ENCODE measurements around the gene VEPH1. TPM values are rescaled to one million over a fixed set of nuclear protein-coding genes. Genes with fewer than 3 reads are reported as not detected.

The VEPH1 gene
- total RNA-seq, 2 donors from 2014 or later: 11.8 to 17.1 TPM

DNA sequence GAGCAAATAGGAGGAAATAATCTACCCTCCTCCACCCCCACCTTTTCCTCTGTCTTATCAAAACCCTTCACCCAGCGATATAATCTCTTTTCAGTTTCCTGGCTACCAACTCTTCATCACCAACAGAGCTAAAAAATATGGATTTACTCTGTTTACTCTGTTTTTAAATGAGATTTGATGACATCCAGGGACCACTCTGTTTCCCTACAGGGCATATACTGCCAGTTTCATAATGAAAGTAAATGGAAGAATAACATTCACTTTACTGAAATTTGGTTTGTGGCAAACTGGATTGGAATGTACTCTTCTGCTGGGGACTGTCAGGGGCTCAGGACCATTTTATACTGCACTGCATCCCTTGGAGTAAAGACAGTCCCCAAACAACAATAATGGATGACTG lies 146.7 kb downstream of the VEPH1 start:
- no peaks in the 10 kb centered on the region for H3K36me3 Mint-ChIP-seq (ENCODE audit: low read depth)

DNA sequence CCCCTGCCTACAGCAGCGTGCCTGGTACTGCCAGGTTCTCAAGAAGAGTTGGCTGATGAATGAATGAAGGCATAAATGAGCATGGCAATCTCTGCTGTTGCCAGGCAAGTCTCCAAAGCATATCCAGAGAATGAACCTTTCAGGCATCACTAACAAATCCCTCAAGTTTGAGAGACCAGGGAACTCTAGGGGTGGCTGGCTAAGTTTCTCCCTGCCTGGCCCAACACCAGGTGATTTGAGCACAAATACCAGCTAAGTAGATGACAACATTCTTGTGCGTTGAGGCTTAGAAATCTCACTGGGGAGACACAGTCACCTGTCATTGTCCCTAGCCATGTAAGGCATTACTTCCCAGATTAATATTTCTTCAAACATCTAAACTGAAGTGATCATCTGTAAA lies 147.9 kb downstream of the VEPH1 start:
- no peaks in the 10 kb centered on the region for H3K36me3 Mint-ChIP-seq (ENCODE audit: low read depth)
- peaks cover 5% of the 10 kb centered on the region for H3K4me1 Mint-ChIP-seq
- no peak overlapping the region for H3K27ac ChIP-seq (ENCODE audit: low read depth, low read length)
- no peaks in the 10 kb centered on the region for H3K27me3 ChIP-seq (ENCODE audit: control insufficient read depth, insufficient read depth, low read length, poor library complexity, severe bottlenecking)
- no peak overlapping the region for H3K4me3 ChIP-seq (ENCODE audit: low read length)
- no peaks in the 10 kb centered on the region for H3K36me3 ChIP-seq (ENCODE audit: control insufficient read depth, insufficient read depth, low read length)
- no peak for DNase-seq
- no peak overlapping the region for H3K9ac ChIP-seq (ENCODE audit: extremely low read depth, low read length, poor library complexity, severe bottlenecking)
- H3K4me1 ChIP-seq (ENCODE audit: control insufficient read depth, insufficient read depth, low read length): no peaks in the 10 kb centered on the region
- WGBS, 2 experiments (ENCODE audit: insufficient coverage in 1 of 2, insufficient read length in 1 of 2): 78 to 92% methylated on average over 2 of the region's 2 CpGs
- no peaks in the 10 kb centered on the region for H3K9me3 Mint-ChIP-seq
- H3K27me3 Mint-ChIP-seq (ENCODE audit: insufficient read depth): no peaks in the 10 kb centered on the region
- H3K9me3 ChIP-seq (ENCODE audit: control insufficient read depth, low read length): no peaks in the 10 kb centered on the region
- no peak overlapping the region for H3K27ac Mint-ChIP-seq
- TF ChIP-seq, protein P1, sequence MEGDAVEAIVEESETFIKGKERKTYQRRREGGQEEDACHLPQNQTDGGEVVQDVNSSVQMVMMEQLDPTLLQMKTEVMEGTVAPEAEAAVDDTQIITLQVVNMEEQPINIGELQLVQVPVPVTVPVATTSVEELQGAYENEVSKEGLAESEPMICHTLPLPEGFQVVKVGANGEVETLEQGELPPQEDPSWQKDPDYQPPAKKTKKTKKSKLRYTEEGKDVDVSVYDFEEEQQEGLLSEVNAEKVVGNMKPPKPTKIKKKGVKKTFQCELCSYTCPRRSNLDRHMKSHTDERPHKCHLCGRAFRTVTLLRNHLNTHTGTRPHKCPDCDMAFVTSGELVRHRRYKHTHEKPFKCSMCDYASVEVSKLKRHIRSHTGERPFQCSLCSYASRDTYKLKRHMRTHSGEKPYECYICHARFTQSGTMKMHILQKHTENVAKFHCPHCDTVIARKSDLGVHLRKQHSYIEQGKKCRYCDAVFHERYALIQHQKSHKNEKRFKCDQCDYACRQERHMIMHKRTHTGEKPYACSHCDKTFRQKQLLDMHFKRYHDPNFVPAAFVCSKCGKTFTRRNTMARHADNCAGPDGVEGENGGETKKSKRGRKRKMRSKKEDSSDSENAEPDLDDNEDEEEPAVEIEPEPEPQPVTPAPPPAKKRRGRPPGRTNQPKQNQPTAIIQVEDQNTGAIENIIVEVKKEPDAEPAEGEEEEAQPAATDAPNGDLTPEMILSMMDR (conservative IDR thresholded peaks at IDR 0.05): no peak
- no peak overlapping the region for H3K4me3 Mint-ChIP-seq

More for the DNA sequence above, 146.7 kb downstream of the VEPH1 start:
- no peak overlapping the region for H3K4me3 ChIP-seq (ENCODE audit: low read length)
- H3K9ac ChIP-seq (ENCODE audit: extremely low read depth, low read length, poor library complexity, severe bottlenecking): no peak overlapping the region
- no peak overlapping the region for H3K27ac Mint-ChIP-seq
- H3K27me3 Mint-ChIP-seq (ENCODE audit: insufficient read depth): no peaks in the 10 kb centered on the region
- 100% methylated on average over 1 of the region's 1 CpG; no CpG with 5 or more reads in 1 of the 2 experiments for WGBS, 2 experiments (ENCODE audit: insufficient coverage in 1 of 2, insufficient read length in 1 of 2)
- no peaks in the 10 kb centered on the region for H3K9me3 ChIP-seq (ENCODE audit: control insufficient read depth, low read length)
- no peaks in the 10 kb centered on the region for H3K4me1 ChIP-seq (ENCODE audit: control insufficient read depth, insufficient read depth, low read length)
- no peaks in the 10 kb centered on the region for H3K9me3 Mint-ChIP-seq
- H3K4me3 Mint-ChIP-seq: no peak overlapping the region
- DNase-seq: no peak
- H3K4me1 Mint-ChIP-seq: peaks cover 5% of the 10 kb centered on the region
- no peaks in the 10 kb centered on the region for H3K27me3 ChIP-seq (ENCODE audit: control insufficient read depth, insufficient read depth, low read length, poor library complexity, severe bottlenecking)
- TF ChIP-seq, protein P1 (conservative IDR thresholded peaks at IDR 0.05): no peak
- no peak overlapping the region for H3K27ac ChIP-seq (ENCODE audit: low read depth, low read length)
- no peaks in the 10 kb centered on the region for H3K36me3 ChIP-seq (ENCODE audit: control insufficient read depth, insufficient read depth, low read length)

- no peaks in the 10 kb centered on the region for H3K9me3 ChIP-seq (ENCODE audit: control insufficient read depth, low read length)
- H3K36me3 ChIP-seq (ENCODE audit: control insufficient read depth, insufficient read depth, low read length): no peaks in the 10 kb centered on the region
- Mint-ChIP-seq H3K4me1 (peaks cover 5% of the 10 kb centered on the region), H3K27me3 (ENCODE audit: insufficient read depth) (no peaks in the 10 kb centered on the region), H3K4me3 (no peak overlapping the region), H3K9me3 (no peaks in the 10 kb centered on the region), H3K36me3 (ENCODE audit: low read depth) (no peaks in the 10 kb centered on the region), H3K27ac (no peak overlapping the region)
- no peak overlapping the region for H3K27ac ChIP-seq (ENCODE audit: low read depth, low read length)
- H3K27me3 ChIP-seq (ENCODE audit: control insufficient read depth, insufficient read depth, low read length, poor library complexity, severe bottlenecking): no peaks in the 10 kb centered on the region
- 18% methylated on average over 1 of the region's 1 CpG; no CpG with 5 or more reads in 1 of the 2 experiments for WGBS, 2 experiments (ENCODE audit: insufficient coverage in 1 of 2, insufficient read length in 1 of 2)
- no peaks in the 10 kb centered on the region for H3K4me1 ChIP-seq (ENCODE audit: control insufficient read depth, insufficient read depth, low read length)
- TF ChIP-seq, protein P1 (conservative IDR thresholded peaks at IDR 0.05): peak; percentile 81
- no peak overlapping the region for H3K9ac ChIP-seq (ENCODE audit: extremely low read depth, low read length, poor library complexity, severe bottlenecking)
- H3K4me3 ChIP-seq (ENCODE audit: low read length): no peak overlapping the region
- peak; percentile 78 for DNase-seq
Measured at GRCh38 chr3:157354722-157355121, 148.5 kb downstream of the VEPH1 start.
